GM10248 (cell line): ENCODE results near the gene H2BK1.

Experiments used
- CTCF ChIA-PET: fragments of 300-600 bp; sonication (Branson Sonifier 250); formaldehyde crosslinking; extraction: SDS; loops from one replicate; lab custom pipeline; 2021; ENCODE audit warnings: antibody characterized with exemption; lab: Yijun Ruan, JAX
- POLR2A ChIA-PET: fragments of 350-650 bp; sonication (Branson Sonifier 250); formaldehyde crosslinking; extraction: SDS; loops from one replicate; lab custom pipeline; 2020; ENCODE audit warnings: antibody characterized with exemption; lab: Yijun Ruan, JAX
- DNase-seq: peaks from one replicate; pipeline ENCODE4 v3.0.0; 2012; ENCODE audit errors: extremely low spot score
- CTCF ChIP-seq: IDR thresholded peaks from 2 replicates; pipeline ENCODE4 v1.5.1; 2012; ENCODE audit warnings: mild to moderate bottlenecking, low read depth; ENCODE audit errors: extremely low read depth, missing control alignments, control extremely low read depth

Gene H2BK1

GRCh38 chr7:151202836-151203235, 7.5 kb downstream of the H2BK1 start:
- no peak for DNase-seq
- ChIA-PET POLR2A (no interaction called here), CTCF (interaction anchor here (0.9 kb wide), 1 partner anchor 92 kb away, joined by 3 read pairs; no protein-coding TSS in a partner anchor)
- TF ChIP-seq CTCF = no peak

- POLR2A ChIA-PET = no interaction called here
Observed at GRCh38 chr7:151201751-151202150, 8.5 kb downstream of the H2BK1 start.

GRCh38 chr7:151201344-151201743, 8.9 kb downstream of the H2BK1 start:
- ChIA-PET CTCF (no interaction called here), POLR2A (no interaction called here)
- DNase-seq = no peak
- TF ChIP-seq CTCF = no peak

More at GRCh38 chr7:151201751-151202150, 8.5 kb downstream of the H2BK1 start:
- DNase-seq = no peak
- CTCF ChIA-PET = no interaction called here
- TF ChIP-seq CTCF = no peak

- DNase-seq = no peak
- TF ChIP-seq CTCF = no peak
- CTCF ChIA-PET = no interaction called here
- POLR2A ChIA-PET = no interaction called here
Observed at GRCh38 chr7:151198945-151199848, 11.1 kb downstream of the H2BK1 start.

- CTCF ChIA-PET = no interaction called here
- TF ChIP-seq CTCF = no peak
- DNase-seq = no peak
- POLR2A ChIA-PET = no interaction called here
Observed at GRCh38 chr7:151197932-151198331, 12.4 kb downstream of the H2BK1 start.

GRCh38 chr7:151195616-151196450, 14.5 kb downstream of the H2BK1 start:
- TF ChIP-seq CTCF = no peak
- ChIA-PET CTCF (interaction anchor here (0.6 to 1.2 kb wide), 2 partner anchors 24 to 49 kb away, joined by 3 read pairs; no protein-coding TSS in a partner anchor), POLR2A (no interaction called here)
- no peak for DNase-seq
